H1 (cell line): ENCODE results near the gene MYADM. TPM values are rescaled to one million over a fixed set of nuclear protein-coding genes. Genes with fewer than 3 reads are reported as not detected.

Source experiments
- ASH2L ChIP-seq: fragments of 200-600, 300-600 bp; sonication (generic); IDR thresholded peaks from one replicate; pipeline ENCODE4 v1.7.1; 2017; ENCODE audit warnings: low read length
- BACH1 ChIP-seq: IDR thresholded peaks from 2 replicates; pipeline ENCODE4 v1.6.1; 2012; ENCODE audit warnings: low read length, improper control_type of control experiment
- CBX8 ChIP-seq: fragments of 300-800, 300-1000 bp; sonication (generic); IDR thresholded peaks from 2 replicates; pipeline ENCODE4 v1.7.1; 2016; ENCODE audit warnings: low read depth, low read length, borderline replicate concordance
- CHD2 ChIP-seq: IDR thresholded peaks from 2 replicates; pipeline ENCODE4 v1.6.1; 2012; ENCODE audit warnings: low read length, improper control_type of control experiment
- CREB1 ChIP-seq: IDR thresholded peaks from 2 replicates; pipeline ENCODE4 v1.6.1; 2012; ENCODE audit warnings: inconsistent platforms
- EGR1 ChIP-seq: IDR thresholded peaks from 2 replicates; pipeline ENCODE4 v1.6.1; 2011; ENCODE audit warnings: low read depth, low read length, borderline replicate concordance
- FOSL1 ChIP-seq: IDR thresholded peaks from 2 replicates; pipeline ENCODE4 v1.6.1; 2011; ENCODE audit warnings: mild to moderate bottlenecking, low read depth, low read length, moderate library complexity; ENCODE audit not compliant: insufficient read depth
- JUN ChIP-seq: IDR thresholded peaks from 2 replicates; pipeline ENCODE4 v1.6.1; 2011; ENCODE audit warnings: low read depth, mild to moderate bottlenecking, improper control_type of control experiment, low read length
- KDM5A ChIP-seq: fragments of 200-600 bp; IDR thresholded peaks from 2 replicates; pipeline ENCODE4 v1.7.1; 2012; ENCODE audit warnings: mild to moderate bottlenecking, low read length, inconsistent platforms, mixed read lengths
- NRF1 ChIP-seq: IDR thresholded peaks from 2 replicates; pipeline ENCODE4 v1.6.1; 2011; ENCODE audit warnings: mild to moderate bottlenecking, low read depth, low read length, improper control_type of control experiment
- TAF1 ChIP-seq: IDR thresholded peaks from 2 replicates; pipeline ENCODE4 v1.6.1; 2011; ENCODE audit warnings: mild to moderate bottlenecking, low read depth, low read length
- polyA plus RNA-seq, 7 experiments: library from polyadenylated mRNA; depleted of rRNA in 3 of 7; stranded (reverse) in 5 of 7; unstranded in 2 of 7; fragments of >200 nt in 5 of 7; fragments of 200-250 nt in 2 of 7; gene quantifications; 1 replicate in 5 of 7; 2 replicates in 1 of 7; 4 replicates in 1 of 7; pipeline versions ENCODE4 v1.2.1 to v1.2.3, GENCODE V29; 2011 to 2013; ENCODE audit warnings: missing spikeins in 2 of 7, mixed read lengths in 2 of 7
- total RNA-seq: library from RNA; stranded (reverse); fragmentation: NEBNext Ultra II Directional; extraction: Animal tissue kit (Norgen Biotek cat#: 25700); gene quantifications from 2 replicates; pipeline ENCODE4 v1.2.1, GENCODE V29; 2021

MYADM gene
- total and polyA plus RNA-seq, 2 of the 8 experiments (the other 6 are each of a cell fraction or from before 2014, with no cell fraction given): 70.1 to 74.2 TPM

DNA sequence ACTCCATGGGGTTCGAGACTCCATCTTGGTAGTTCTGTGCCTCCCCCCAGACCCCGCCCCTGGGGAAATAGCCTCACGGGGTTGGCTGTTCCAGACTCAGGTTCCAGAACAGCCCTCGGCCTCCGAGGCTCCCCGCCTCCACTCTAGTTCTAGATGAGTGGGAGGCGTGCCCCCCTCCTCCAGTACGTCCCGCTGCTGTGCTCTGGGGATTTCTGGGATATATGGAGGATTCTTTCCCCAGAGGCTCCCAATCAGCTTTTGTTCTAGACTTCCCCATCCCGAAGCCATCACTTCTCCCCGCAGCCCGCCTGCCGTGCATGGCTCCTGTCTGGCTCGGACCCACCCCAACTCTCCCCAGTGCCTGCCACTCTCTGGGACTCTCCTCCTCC, 39.5 kb downstream of the MYADM start (continued):
- TF ChIP-seq FOSL1 (no peak), KDM5A (no peak), CBX8 (no peak), CHD2 (no peak), CREB1 (no peak), EGR1 (no peak), ASH2L (no peak), NRF1 (no peak), JUN (no peak), TAF1 (no peak), BACH1 (no peak)
- TF ChIP-seq, all 59 proteins: peak for 0
